Neural progenitor cell (in vitro differentiated cells): Measurements from ENCODE around the gene CMTM4. TPM values are rescaled to one million over a fixed set of nuclear protein-coding genes. Genes with fewer than 3 reads are reported as not detected.

Experiments
- DNase-seq: peaks from one replicate; pipeline ENCODE4 v3.0.0-alpha.2; 2016; ENCODE audit warnings: low spot score
- H2AFZ ChIP-seq: fragments of 200-600 bp; sonication (generic); replicated peaks from 2 replicates; pipeline ENCODE4 v1.6.1; 2016; ENCODE audit warnings: antibody characterized with exemption
- H3F3A ChIP-seq: fragments of 200-600 bp; sonication (generic); 2 replicates; pipeline ENCODE4 v1.6.1; 2016; ENCODE audit warnings: antibody characterized with exemption, low read depth
- H3K27ac ChIP-seq: fragments of 200-600 bp; sonication (generic); 2 replicates; pipeline ENCODE4 v1.5.1; 2016; ENCODE audit warnings: mild to moderate bottlenecking
- H3K27me3 ChIP-seq: fragments of 200-600 bp; sonication (generic); 2 replicates; pipeline ENCODE4 v1.6.1; 2016; ENCODE audit warnings: mild to moderate bottlenecking, moderate library complexity
- H3K36me3 ChIP-seq: fragments of 200-600 bp; sonication (generic); 2 replicates; pipeline ENCODE4 v1.5.1; 2016
- H3K4me1 ChIP-seq: fragments of 200-600 bp; sonication (generic); 2 replicates; pipeline ENCODE4 v1.6.1; 2016; ENCODE audit warnings: mixed run types
- H3K4me2 ChIP-seq: fragments of 200-600 bp; sonication (generic); 2 replicates; pipeline ENCODE4 v1.6.1; 2016
- H3K4me3 ChIP-seq: fragments of 200-600 bp; sonication (generic); 2 replicates; pipeline ENCODE4 v1.5.1; 2016
- H3K79me2 ChIP-seq: fragments of 200-600 bp; sonication (generic); 2 replicates; pipeline ENCODE4 v1.6.1; 2016; ENCODE audit warnings: low read depth
- H3K9ac ChIP-seq: fragments of 200-600 bp; sonication (generic); 2 replicates; pipeline ENCODE4 v1.6.1; 2016
- H3K9me3 ChIP-seq: fragments of 200-600 bp; sonication (generic); 2 replicates; pipeline ENCODE4 v1.5.1; 2016; ENCODE audit warnings: low read depth
- H4K20me1 ChIP-seq: fragments of 200-600 bp; sonication (generic); 2 replicates; pipeline ENCODE4 v1.6.1; 2016; ENCODE audit warnings: low read depth
- H3K27ac Mint-ChIP-seq: 3 replicates; pipeline ENCODE4 v1.8.0; 2021; ENCODE audit warnings: mixed read lengths
- H3K27me3 Mint-ChIP-seq: 2 replicates; pipeline ENCODE4 v1.8.0; 2022; ENCODE audit warnings: low read depth, mild to moderate bottlenecking, inconsistent platforms, moderate library complexity, mixed read lengths; ENCODE audit not compliant: insufficient read depth
- H3K36me3 Mint-ChIP-seq: 3 replicates; pipeline ENCODE4 v1.8.0; 2021; ENCODE audit warnings: mixed read lengths
- H3K4me1 Mint-ChIP-seq: 3 replicates; pipeline ENCODE4 v1.8.0; 2021; ENCODE audit warnings: mixed read lengths
- H3K4me3 Mint-ChIP-seq: 3 replicates; pipeline ENCODE4 v1.8.0; 2021; ENCODE audit warnings: mild to moderate bottlenecking, moderate library complexity, mixed read lengths
- H3K9me3 Mint-ChIP-seq: 3 replicates; pipeline ENCODE4 v1.8.0; 2020; ENCODE audit warnings: mixed read lengths
- EZH2 ChIP-seq: fragments of 200-600 bp; sonication (generic); IDR thresholded peaks from 2 replicates; pipeline ENCODE4 v1.6.1; 2017; ENCODE audit warnings: antibody characterized with exemption, mild to moderate bottlenecking, moderate library complexity
- EZH2phosphoT487 ChIP-seq: fragments of 200-600 bp; sonication (generic); IDR thresholded peaks from 2 replicates; pipeline ENCODE4 v1.6.1; 2017; ENCODE audit warnings: antibody characterized with exemption
- total RNA-seq: library from RNA; depleted of rRNA; stranded (reverse); fragments of >200 nt; gene quantifications from 2 replicates; pipeline ENCODE4 v1.2.3, GENCODE V29; 2015; ENCODE audit warnings: low replicate concordance
- TF ChIP-seq, protein P1 (sequence below): fragments of 200-600 bp; sonication (generic); IDR thresholded peaks from 2 replicates; pipeline ENCODE4 v1.5.1; 2017; ENCODE audit warnings: antibody characterized with exemption, mild to moderate bottlenecking

CMTM4 gene
- total RNA-seq, 1 donor from 2014 or later, result 25.9 TPM

DNA sequence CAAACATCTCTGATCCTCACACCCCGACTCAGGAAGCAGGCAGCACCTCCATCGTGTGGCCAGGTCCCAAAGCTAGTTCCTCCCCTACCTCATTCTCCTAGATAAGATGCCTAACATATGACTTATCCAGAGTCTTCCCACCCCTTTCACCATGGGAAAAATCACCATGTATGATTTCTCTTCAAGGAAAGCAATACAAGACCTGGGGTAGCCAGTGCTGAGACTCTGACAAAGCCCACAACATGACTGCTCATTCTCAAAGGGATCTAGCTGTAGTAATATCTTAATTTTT, 45.1 kb downstream of the CMTM4 start:
- Histone ChIP-seq H3K36me3 (no peaks in the 10 kb centered on the region), H3K27me3 (no peaks in the 10 kb centered on the region), H3K9me3 (no peaks in the 10 kb centered on the region), H3K4me1 (peaks cover 15% of the 10 kb centered on the region), H4K20me1 (no peaks in the 10 kb centered on the region), H3K27ac (no peak overlapping the region), H3K4me3 (peak overlapping the region; percentile 34), H3K9ac (no peak overlapping the region), H2AFZ (peak overlapping the region; percentile 97), H3F3A (peaks cover 4% of the 10 kb centered on the region), H3K79me2 (no peaks in the 10 kb centered on the region), H3K4me2 (peak overlapping the region; percentile 74)
- Mint-ChIP-seq H3K4me3 (peak overlapping the region; percentile 76), H3K27ac (no peak overlapping the region), H3K27me3 (peaks cover 2% of the 10 kb centered on the region), H3K4me1 (peaks cover 11% of the 10 kb centered on the region), H3K9me3 (no peaks in the 10 kb centered on the region), H3K36me3 (no peaks in the 10 kb centered on the region)
- no peak for TF ChIP-seq EZH2
- TF ChIP-seq, protein P1, sequence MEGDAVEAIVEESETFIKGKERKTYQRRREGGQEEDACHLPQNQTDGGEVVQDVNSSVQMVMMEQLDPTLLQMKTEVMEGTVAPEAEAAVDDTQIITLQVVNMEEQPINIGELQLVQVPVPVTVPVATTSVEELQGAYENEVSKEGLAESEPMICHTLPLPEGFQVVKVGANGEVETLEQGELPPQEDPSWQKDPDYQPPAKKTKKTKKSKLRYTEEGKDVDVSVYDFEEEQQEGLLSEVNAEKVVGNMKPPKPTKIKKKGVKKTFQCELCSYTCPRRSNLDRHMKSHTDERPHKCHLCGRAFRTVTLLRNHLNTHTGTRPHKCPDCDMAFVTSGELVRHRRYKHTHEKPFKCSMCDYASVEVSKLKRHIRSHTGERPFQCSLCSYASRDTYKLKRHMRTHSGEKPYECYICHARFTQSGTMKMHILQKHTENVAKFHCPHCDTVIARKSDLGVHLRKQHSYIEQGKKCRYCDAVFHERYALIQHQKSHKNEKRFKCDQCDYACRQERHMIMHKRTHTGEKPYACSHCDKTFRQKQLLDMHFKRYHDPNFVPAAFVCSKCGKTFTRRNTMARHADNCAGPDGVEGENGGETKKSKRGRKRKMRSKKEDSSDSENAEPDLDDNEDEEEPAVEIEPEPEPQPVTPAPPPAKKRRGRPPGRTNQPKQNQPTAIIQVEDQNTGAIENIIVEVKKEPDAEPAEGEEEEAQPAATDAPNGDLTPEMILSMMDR, result no peak
- TF ChIP-seq EZH2phosphoT487, result no peak
- DNase-seq, result no peak

DNA sequence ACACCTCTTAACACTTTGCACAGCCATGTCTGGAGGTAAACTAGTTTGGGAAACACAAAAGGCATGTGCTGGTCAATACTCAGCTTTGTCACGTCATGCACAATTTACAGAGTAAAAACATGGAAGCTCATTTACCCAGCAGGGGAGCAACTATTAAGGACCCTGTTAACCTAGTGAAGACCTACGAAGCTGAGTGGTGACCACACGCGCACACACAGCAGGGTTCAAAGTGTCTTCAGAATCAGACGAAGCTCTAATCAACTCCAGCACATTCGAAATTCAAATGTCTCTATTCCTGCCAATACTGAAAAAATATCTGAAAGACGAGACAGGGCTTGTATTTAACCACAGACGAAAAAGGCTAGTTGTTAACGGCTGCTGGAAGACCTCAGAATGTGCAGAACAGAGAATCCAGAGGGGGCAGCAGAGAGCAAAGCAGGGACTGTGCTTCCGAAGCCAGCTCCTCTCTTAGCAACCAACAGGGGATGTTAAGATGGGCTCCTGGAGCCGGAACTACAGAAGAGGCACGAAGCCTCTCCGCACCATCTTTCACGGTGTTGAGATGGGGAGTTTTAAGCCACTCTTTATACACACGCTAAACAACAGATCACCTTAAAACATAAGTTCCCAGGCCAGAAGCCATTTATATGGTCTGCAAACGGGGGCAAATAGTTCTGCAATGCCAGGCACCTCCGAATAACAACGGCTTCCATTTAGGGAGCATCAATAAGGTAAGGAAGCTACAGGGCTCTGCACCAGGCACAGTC, 45.7 kb downstream of the CMTM4 start:
- H4K20me1 ChIP-seq, result no peaks in the 10 kb centered on the region
- TF ChIP-seq EZH2, result no peak
- TF ChIP-seq, protein P1, result peak; percentile 96
- no peak for TF ChIP-seq EZH2phosphoT487
- Mint-ChIP-seq H3K27me3 (peaks cover 2% of the 10 kb centered on the region), H3K4me3 (peak overlapping the region; percentile 76), H3K9me3 (no peaks in the 10 kb centered on the region), H3K36me3 (no peaks in the 10 kb centered on the region), H3K4me1 (peaks cover 11% of the 10 kb centered on the region), H3K27ac (no peak overlapping the region)
- peaks cover 4% of the 10 kb centered on the region for H3F3A ChIP-seq
- H3K36me3 ChIP-seq, result no peaks in the 10 kb centered on the region
- DNase-seq, result peak; percentile 89
- no peak overlapping the region for H3K9ac ChIP-seq
- no peaks in the 10 kb centered on the region for H3K9me3 ChIP-seq
- H2AFZ ChIP-seq, result peak overlapping the region; percentile 97
- H3K4me3 ChIP-seq, result peak overlapping the region; percentile 34
- no peaks in the 10 kb centered on the region for H3K79me2 ChIP-seq
- peak overlapping the region; percentile 74 for H3K4me2 ChIP-seq
- H3K4me1 ChIP-seq, result peaks cover 15% of the 10 kb centered on the region
- H3K27me3 ChIP-seq, result no peaks in the 10 kb centered on the region
- no peak overlapping the region for H3K27ac ChIP-seq

DNA sequence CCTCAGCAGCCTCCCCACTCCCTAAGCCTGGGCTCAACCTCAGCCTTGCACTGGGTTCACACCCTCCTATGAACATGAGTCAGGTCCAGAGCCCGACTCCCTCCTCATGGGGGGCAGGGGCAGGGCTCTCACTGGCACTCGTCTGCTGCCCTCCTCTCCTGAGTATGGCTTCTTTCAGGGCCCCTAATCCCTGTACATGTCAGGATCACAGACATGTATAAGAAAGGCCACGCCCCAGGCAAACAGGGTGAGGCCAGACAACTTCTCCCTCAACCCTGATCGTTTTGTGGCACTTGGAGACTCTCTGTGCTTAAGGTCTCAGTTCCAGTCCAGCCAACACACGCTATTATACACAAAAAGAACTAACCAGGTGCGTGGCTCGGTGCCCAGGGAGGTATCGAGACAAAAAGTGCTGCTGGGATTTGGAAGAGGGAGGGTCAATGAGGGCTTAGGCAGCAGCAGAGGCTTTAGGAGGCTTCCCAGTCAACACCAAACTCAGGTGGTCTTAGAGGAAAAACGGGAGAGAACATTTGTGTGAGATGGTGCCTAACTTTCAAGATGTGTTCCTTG, 46.8 kb downstream of the CMTM4 start:
- Histone ChIP-seq H2AFZ (no peak overlapping the region), H3F3A (peaks cover 4% of the 10 kb centered on the region), H3K4me3 (no peak overlapping the region), H4K20me1 (no peaks in the 10 kb centered on the region), H3K36me3 (no peaks in the 10 kb centered on the region), H3K27me3 (no peaks in the 10 kb centered on the region), H3K4me1 (peaks cover 15% of the 10 kb centered on the region), H3K9me3 (no peaks in the 10 kb centered on the region), H3K27ac (no peak overlapping the region), H3K79me2 (no peaks in the 10 kb centered on the region), H3K9ac (no peak overlapping the region), H3K4me2 (no peak overlapping the region)
- H3K36me3 Mint-ChIP-seq, result no peaks in the 10 kb centered on the region
- no peak for DNase-seq
- no peak overlapping the region for H3K27ac Mint-ChIP-seq
- no peak overlapping the region for H3K4me3 Mint-ChIP-seq
- H3K9me3 Mint-ChIP-seq, result no peaks in the 10 kb centered on the region
- TF ChIP-seq, protein P1, result no peak
- TF ChIP-seq EZH2phosphoT487 (no peak), EZH2 (no peak)
- H3K4me1 Mint-ChIP-seq, result peaks cover 11% of the 10 kb centered on the region
- H3K27me3 Mint-ChIP-seq, result peaks cover 2% of the 10 kb centered on the region
